ENCODE measurements around the gene RTP2.

RTP2 gene

DNA sequence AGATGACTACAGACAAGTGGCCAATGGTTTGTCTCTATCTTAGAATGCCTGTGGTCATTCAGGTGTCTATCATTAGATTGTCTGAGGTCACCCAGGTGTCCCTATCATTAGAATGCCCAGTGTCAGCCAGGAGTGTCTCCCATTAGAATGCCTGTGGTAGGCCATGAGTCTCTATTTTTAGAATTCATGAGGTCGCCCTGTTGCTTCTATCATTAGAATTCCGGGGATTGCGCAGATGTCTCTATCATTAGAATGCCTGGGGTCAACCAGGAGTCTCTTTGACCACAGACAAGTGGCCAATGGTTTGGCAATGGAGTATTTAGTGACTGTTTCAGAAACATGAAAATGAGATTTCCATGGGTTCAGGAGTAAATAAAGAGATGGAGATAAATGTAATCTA is 7.6 kb downstream of the RTP2 start:
- TF ChIP-seq, protein P1, sequence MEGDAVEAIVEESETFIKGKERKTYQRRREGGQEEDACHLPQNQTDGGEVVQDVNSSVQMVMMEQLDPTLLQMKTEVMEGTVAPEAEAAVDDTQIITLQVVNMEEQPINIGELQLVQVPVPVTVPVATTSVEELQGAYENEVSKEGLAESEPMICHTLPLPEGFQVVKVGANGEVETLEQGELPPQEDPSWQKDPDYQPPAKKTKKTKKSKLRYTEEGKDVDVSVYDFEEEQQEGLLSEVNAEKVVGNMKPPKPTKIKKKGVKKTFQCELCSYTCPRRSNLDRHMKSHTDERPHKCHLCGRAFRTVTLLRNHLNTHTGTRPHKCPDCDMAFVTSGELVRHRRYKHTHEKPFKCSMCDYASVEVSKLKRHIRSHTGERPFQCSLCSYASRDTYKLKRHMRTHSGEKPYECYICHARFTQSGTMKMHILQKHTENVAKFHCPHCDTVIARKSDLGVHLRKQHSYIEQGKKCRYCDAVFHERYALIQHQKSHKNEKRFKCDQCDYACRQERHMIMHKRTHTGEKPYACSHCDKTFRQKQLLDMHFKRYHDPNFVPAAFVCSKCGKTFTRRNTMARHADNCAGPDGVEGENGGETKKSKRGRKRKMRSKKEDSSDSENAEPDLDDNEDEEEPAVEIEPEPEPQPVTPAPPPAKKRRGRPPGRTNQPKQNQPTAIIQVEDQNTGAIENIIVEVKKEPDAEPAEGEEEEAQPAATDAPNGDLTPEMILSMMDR (IDR thresholded peaks at IDR 0.05; ENCODE audit: borderline replicate concordance, control extremely low read depth, extremely low read depth, insufficient read depth, missing control alignments), result no peak
- DNase-seq (ENCODE audit: low spot score), result no peak
- in situ Hi-C loops (cut with MboI; ENCODE audit: low sequenced_read_pairs, unreplicated experiment), result no loop called here

DNA sequence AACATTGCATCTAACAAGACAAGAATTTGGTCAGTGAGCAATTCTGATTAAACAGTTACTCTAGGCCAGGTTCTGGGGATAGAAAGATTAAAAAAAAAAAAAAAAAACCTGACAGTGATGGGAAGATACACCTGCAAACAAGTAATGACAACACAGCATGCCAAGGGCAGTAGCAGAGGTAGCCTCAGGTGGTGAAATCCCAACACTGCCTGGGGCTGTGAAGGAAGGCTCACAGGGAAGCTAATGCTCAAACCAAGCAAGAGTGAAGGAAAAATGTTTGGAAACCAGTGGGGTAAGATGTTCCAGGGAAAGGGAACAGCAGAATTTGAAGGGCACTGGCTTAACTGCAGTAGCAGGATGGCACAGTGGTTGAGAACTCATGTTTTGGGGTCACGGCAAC is 8.9 kb downstream of the RTP2 start:
- DNase-seq (ENCODE audit: low spot score), result no peak
- in situ Hi-C loops (cut with MboI; ENCODE audit: low sequenced_read_pairs, unreplicated experiment), result no loop called here
- TF ChIP-seq, protein P1 (IDR thresholded peaks at IDR 0.05; ENCODE audit: borderline replicate concordance, control extremely low read depth, extremely low read depth, insufficient read depth, missing control alignments), result no peak

DNA sequence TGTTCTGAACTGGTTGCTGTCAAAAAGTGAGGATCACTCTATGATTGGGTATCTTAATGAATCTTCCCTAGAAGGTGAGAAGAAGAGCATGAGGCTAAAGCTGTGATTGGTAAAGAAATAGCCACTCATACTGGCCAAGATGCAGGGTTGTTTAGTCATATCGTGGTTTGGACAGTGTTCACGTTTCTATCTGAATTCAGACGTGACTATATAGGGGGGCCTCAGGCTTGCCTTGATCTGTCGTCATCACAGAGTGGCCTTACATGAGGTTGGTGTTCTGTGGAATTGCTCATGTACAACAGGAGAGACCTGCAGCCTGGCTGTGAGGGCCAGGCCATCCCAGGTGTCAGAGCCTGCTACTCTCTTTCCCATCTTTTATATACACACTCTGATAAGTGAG is 12.4 kb downstream of the RTP2 start:
- DNase-seq (ENCODE audit: low spot score), result no peak
- in situ Hi-C loops (cut with MboI; ENCODE audit: low sequenced_read_pairs, unreplicated experiment), result no loop called here
- TF ChIP-seq, protein P1 (IDR thresholded peaks at IDR 0.05; ENCODE audit: borderline replicate concordance, control extremely low read depth, extremely low read depth, insufficient read depth, missing control alignments), result no peak

DNA sequence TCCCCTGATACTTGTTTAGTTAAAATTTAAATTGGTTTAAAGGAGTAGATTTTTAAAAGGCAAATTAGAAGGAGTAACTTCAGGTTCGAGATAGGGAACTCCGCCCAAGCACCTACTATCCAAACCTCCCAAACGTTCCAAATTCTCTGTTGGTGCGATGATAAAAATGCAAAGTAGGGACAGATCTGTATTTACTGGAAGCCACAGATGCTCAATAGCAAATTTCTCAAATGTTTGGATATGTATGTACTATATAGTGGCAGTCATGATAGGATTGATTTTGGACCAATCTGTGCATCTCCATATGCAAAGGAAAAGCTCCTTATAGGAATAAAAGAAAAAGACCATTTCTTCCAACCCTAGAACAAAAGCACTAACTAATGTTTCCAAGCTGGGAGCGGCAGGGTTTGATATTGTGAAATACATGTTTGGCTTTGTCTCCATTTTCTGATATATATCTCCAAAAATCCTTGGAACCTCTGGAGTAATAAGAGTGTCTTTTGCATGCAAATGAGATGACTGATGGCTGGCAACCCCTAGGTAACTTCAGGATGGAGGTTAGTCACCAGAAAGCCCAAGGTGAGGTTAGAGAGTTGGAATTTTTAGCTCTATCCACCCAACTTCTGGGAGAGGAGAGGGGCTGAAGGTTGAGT is 15.6 kb downstream of the RTP2 start:
- TF ChIP-seq, protein P1 (IDR thresholded peaks at IDR 0.05; ENCODE audit: borderline replicate concordance, control extremely low read depth, extremely low read depth, insufficient read depth, missing control alignments), result no peak
- DNase-seq (ENCODE audit: low spot score), result no peak
- in situ Hi-C loops (cut with MboI; ENCODE audit: low sequenced_read_pairs, unreplicated experiment), result no loop called here

DNA sequence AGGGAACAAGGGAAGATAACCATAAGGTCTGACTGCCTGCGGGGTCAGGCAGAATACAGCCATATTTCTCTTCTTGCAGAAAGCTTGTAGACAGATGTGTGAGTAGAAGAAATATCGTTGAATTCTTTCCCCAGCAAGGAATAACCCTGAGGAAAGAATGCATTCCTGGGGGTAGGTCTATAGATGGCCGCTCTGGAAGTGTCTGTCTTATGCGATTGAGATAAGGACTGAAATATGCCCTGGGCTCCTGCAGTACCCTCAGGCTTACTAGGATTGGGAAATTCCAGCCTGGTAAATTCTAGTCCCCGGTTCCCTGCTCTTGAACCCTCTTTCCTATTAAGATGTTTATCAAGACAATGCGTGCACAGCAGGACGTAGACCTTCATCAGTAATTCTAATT is 16.4 kb downstream of the RTP2 start:
- TF ChIP-seq, protein P1 (IDR thresholded peaks at IDR 0.05; ENCODE audit: borderline replicate concordance, control extremely low read depth, extremely low read depth, insufficient read depth, missing control alignments), result no peak
- DNase-seq (ENCODE audit: low spot score), result no peak
- in situ Hi-C loops (cut with MboI; ENCODE audit: low sequenced_read_pairs, unreplicated experiment), result no loop called here

DNA sequence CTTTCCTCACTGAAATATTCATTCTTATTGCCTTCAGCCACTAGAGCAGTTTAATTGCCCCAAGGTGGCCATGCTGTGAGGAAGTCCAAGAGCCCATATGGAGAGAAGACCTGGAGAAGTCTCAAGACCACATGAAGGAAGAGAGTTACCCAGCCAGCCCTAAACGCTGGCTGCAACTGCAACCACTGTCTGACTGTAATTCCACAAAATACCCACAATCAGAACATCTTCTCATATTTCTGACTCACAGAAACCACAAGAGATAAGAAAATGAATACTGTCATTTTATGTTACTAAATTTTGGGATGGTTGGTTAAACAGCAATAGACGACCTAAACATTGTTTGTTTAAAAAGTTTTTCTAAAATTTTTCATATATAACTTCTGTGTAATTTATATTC is 17.5 kb downstream of the RTP2 start:
- in situ Hi-C loops (cut with MboI; ENCODE audit: low sequenced_read_pairs, unreplicated experiment), result loop anchor here (5.0 kb wide), 1 partner anchor 68 kb away; no protein-coding TSS in a partner anchor
- TF ChIP-seq, protein P1 (IDR thresholded peaks at IDR 0.05; ENCODE audit: borderline replicate concordance, control extremely low read depth, extremely low read depth, insufficient read depth, missing control alignments), result no peak
- no peak for DNase-seq (ENCODE audit: low spot score)

Measured in GM13976 (cell line).